GM19452 (cell line): ENCODE results near the gene SH2D4B.

Source experiments
- ATAC-seq: cut with Tn5 transposase; IDR thresholded peaks from one replicate; pipeline ENCODE4 v1.9.1; 2021; ENCODE audit not compliant: unreplicated experiment

Gene SH2D4B

GRCh38 chr10:80585812-80586211 lies 48.1 kb downstream of the SH2D4B start:
- ATAC-seq, result no peak

GRCh38 chr10:80588546-80588945 lies 50.8 kb downstream of the SH2D4B start:
- no peak for ATAC-seq

GRCh38 chr10:80589726-80590373 lies 52.1 kb downstream of the SH2D4B start:
- peak; percentile 96 for ATAC-seq

- no peak for ATAC-seq
Observed at GRCh38 chr10:80590585-80591125, 53.0 kb downstream of the SH2D4B start.

GRCh38 chr10:80596391-80597257 lies 58.9 kb downstream of the SH2D4B start:
- no peak for ATAC-seq

- peak; percentile 50 for ATAC-seq
Observed at GRCh38 chr10:80598084-80598798, 60.5 kb downstream of the SH2D4B start.

- no peak for ATAC-seq
Observed at GRCh38 chr10:80598951-80599350, 61.2 kb downstream of the SH2D4B start.

- peak; percentile 81 for ATAC-seq
Observed at GRCh38 chr10:80599424-80599847, 61.7 kb downstream of the SH2D4B start.

- ATAC-seq, result no peak
Observed at GRCh38 chr10:80600256-80600655, 62.6 kb downstream of the SH2D4B start.

GRCh38 chr10:80602881-80603280 lies 65.2 kb downstream of the SH2D4B start:
- no peak for ATAC-seq

- no peak for ATAC-seq
Observed at GRCh38 chr10:80603516-80603915, 65.8 kb downstream of the SH2D4B start.

- ATAC-seq, result no peak
Observed at GRCh38 chr10:80608706-80609105, 71.0 kb downstream of the SH2D4B start.

- ATAC-seq, result no peak
Observed at GRCh38 chr10:80609331-80609730, 71.6 kb downstream of the SH2D4B start.

- no peak for ATAC-seq
Observed at GRCh38 chr10:80611481-80612185, 73.9 kb downstream of the SH2D4B start.

GRCh38 chr10:80612261-80612660 lies 74.6 kb downstream of the SH2D4B start:
- ATAC-seq, result no peak

- ATAC-seq, result no peak
Observed at GRCh38 chr10:80613466-80614170, 75.9 kb downstream of the SH2D4B start.

GRCh38 chr10:80614576-80615416 lies 77.1 kb downstream of the SH2D4B start:
- ATAC-seq, result no peak

GRCh38 chr10:80617807-80618206 lies 80.1 kb downstream of the SH2D4B start:
- no peak for ATAC-seq

- ATAC-seq, result no peak
Observed at GRCh38 chr10:80619036-80619435, 81.3 kb downstream of the SH2D4B start.
